H9 (cell line): ENCODE measurements around the gene PLAU. TPM values are rescaled to one million over a fixed set of nuclear protein-coding genes. Genes with fewer than 3 reads are reported as not detected.

ENCODE experiments used
- DNase-seq: peaks from one replicate; pipeline ENCODE4 v3.0.0-alpha.2; 2017
- H2AFZ ChIP-seq: one replicate; pipeline ENCODE4 v1.6.1; 2013; ENCODE audit warnings: mild to moderate bottlenecking, low read length, control low read depth, moderate library complexity
- H2AK5ac ChIP-seq: 2 replicates; pipeline ENCODE4 v1.6.1; 2013; ENCODE audit warnings: low read length, control low read depth, mixed read lengths; ENCODE audit not compliant: insufficient read length
- H2BK120ac ChIP-seq: one replicate; pipeline ENCODE4 v1.6.1; 2013; ENCODE audit warnings: low read depth, mild to moderate bottlenecking, low read length, control low read depth, inconsistent platforms; ENCODE audit not compliant: poor library complexity, severe bottlenecking
- H2BK12ac ChIP-seq: 2 replicates; pipeline ENCODE4 v1.6.1; 2013; ENCODE audit warnings: low read length, control low read depth, mixed read lengths, low read depth; ENCODE audit not compliant: insufficient read length
- H2BK15ac ChIP-seq: 2 replicates; pipeline ENCODE4 v1.6.1; 2013; ENCODE audit warnings: low read depth, low read length, control low read depth
- H2BK20ac ChIP-seq: one replicate; pipeline ENCODE4 v1.6.1; 2013; ENCODE audit warnings: low read depth, mild to moderate bottlenecking, low read length, control low read depth, inconsistent platforms; ENCODE audit not compliant: poor library complexity, severe bottlenecking
- H2BK5ac ChIP-seq: 2 replicates; pipeline ENCODE4 v1.6.1; 2013; ENCODE audit warnings: low read length, control low read depth, mixed read lengths; ENCODE audit not compliant: insufficient read length
- H3K14ac ChIP-seq: 2 replicates; pipeline ENCODE4 v1.6.1; 2013; ENCODE audit warnings: low read length, control low read depth; ENCODE audit not compliant: insufficient read depth
- H3K18ac ChIP-seq: 2 replicates; pipeline ENCODE4 v1.6.1; 2013; ENCODE audit warnings: low read depth, mild to moderate bottlenecking, mixed read lengths, low read length, control low read depth; ENCODE audit not compliant: insufficient read length
- H3K23ac ChIP-seq: 2 replicates; pipeline ENCODE4 v1.6.1; 2013; ENCODE audit warnings: low read length, control low read depth, mixed read lengths, low read depth; ENCODE audit not compliant: insufficient read length
- H3K23me2 ChIP-seq: 2 replicates; pipeline ENCODE4 v1.6.1; 2013; ENCODE audit warnings: low read depth, mild to moderate bottlenecking, mixed read lengths, low read length, control low read depth; ENCODE audit not compliant: insufficient read length, poor library complexity, severe bottlenecking
- H3K27ac ChIP-seq: 2 replicates; pipeline ENCODE4 v1.5.1; 2013; ENCODE audit warnings: low read length, control low read depth, mixed read lengths, low read depth; ENCODE audit not compliant: insufficient read length
- H3K27me3 ChIP-seq: 2 replicates; pipeline ENCODE4 v1.6.1; 2013; ENCODE audit warnings: low read length, control low read depth, inconsistent platforms; ENCODE audit not compliant: insufficient read depth
- H3K4ac ChIP-seq: 2 replicates; pipeline ENCODE4 v1.6.1; 2013; ENCODE audit warnings: low read depth, mild to moderate bottlenecking, control low read depth, inconsistent platforms, low read length, moderate library complexity
- H3K4me1 ChIP-seq: 2 replicates; pipeline ENCODE4 v1.6.1; 2013; ENCODE audit warnings: low read length, control low read depth, inconsistent platforms; ENCODE audit not compliant: insufficient read depth
- H3K4me2 ChIP-seq: 2 replicates; pipeline ENCODE4 v1.6.1; 2013; ENCODE audit warnings: low read length, control low read depth, mixed read lengths; ENCODE audit not compliant: insufficient read length, insufficient read depth
- H3K56ac ChIP-seq: 2 replicates; pipeline ENCODE4 v1.6.1; 2013; ENCODE audit warnings: low read depth, mild to moderate bottlenecking, mixed read lengths, low read length, control low read depth; ENCODE audit not compliant: insufficient read length
- H3K79me1 ChIP-seq: 2 replicates; pipeline ENCODE4 v1.6.1; 2013; ENCODE audit warnings: low read depth, mild to moderate bottlenecking, moderate library complexity, low read length, control low read depth, inconsistent platforms; ENCODE audit not compliant: insufficient read depth, poor library complexity, severe bottlenecking
- H3K79me2 ChIP-seq: 2 replicates; pipeline ENCODE4 v1.6.1; 2013; ENCODE audit warnings: low read length, control low read depth, inconsistent platforms; ENCODE audit not compliant: insufficient read depth
- H3K9ac ChIP-seq: 2 replicates; pipeline ENCODE4 v1.6.1; 2013; ENCODE audit warnings: low read length, control low read depth, mixed read lengths; ENCODE audit not compliant: insufficient read length; ENCODE audit errors: extremely low read depth
- H3K9me3 ChIP-seq: one replicate; pipeline ENCODE4 v1.6.1; 2013; ENCODE audit warnings: low read depth, low read length, inconsistent platforms; ENCODE audit not compliant: control insufficient read depth
- H3T11ph ChIP-seq: one replicate; pipeline ENCODE4 v1.6.1; 2013; ENCODE audit warnings: mild to moderate bottlenecking, low read length, control low read depth, inconsistent platforms
- H4K20me1 ChIP-seq: one replicate; pipeline ENCODE4 v1.6.1; 2013; ENCODE audit not compliant: control insufficient read depth, insufficient read length, insufficient read depth
- H4K5ac ChIP-seq: 2 replicates; pipeline ENCODE4 v1.6.1; 2013; ENCODE audit warnings: low read depth, mild to moderate bottlenecking, mixed read lengths, low read length, control low read depth; ENCODE audit not compliant: insufficient read length
- H4K8ac ChIP-seq: replicated peaks from 2 replicates; pipeline ENCODE4 v1.6.1; 2013; ENCODE audit warnings: low read length, control low read depth, mixed read lengths, low read depth; ENCODE audit not compliant: insufficient read length
- H4K91ac ChIP-seq: 2 replicates; pipeline ENCODE4 v1.6.1; 2013; ENCODE audit warnings: low read depth, mild to moderate bottlenecking, moderate library complexity, mixed read lengths, low read length, control low read depth; ENCODE audit not compliant: insufficient read length
- H3K27ac Mint-ChIP-seq, 3 experiments: 2 replicates in 2 of 3; 3 replicates in 1 of 3; pipeline ENCODE4 v1.8.0; 2020 to 2021; ENCODE audit warnings: mixed read lengths in 3 of 3, mild to moderate bottlenecking in 1 of 3, moderate library complexity in 1 of 3
- H3K27me3 Mint-ChIP-seq: 2 replicates; pipeline ENCODE4 v1.8.0; 2021; ENCODE audit warnings: low read depth, mild to moderate bottlenecking, moderate library complexity, mixed read lengths
- H3K36me3 Mint-ChIP-seq, 3 experiments: 2 replicates in 2 of 3; 3 replicates in 1 of 3; pipeline ENCODE4 v1.8.0; 2020 to 2021; ENCODE audit warnings: low read depth in 3 of 3, mixed read lengths in 3 of 3; ENCODE audit not compliant: insufficient read depth in 1 of 3
- H3K4me1 Mint-ChIP-seq, 2 experiments: 2 replicates each; pipeline ENCODE4 v1.8.0; 2020; ENCODE audit warnings: mixed read lengths in 2 of 2
- H3K4me3 Mint-ChIP-seq, 2 experiments: 2 replicates in 1 of 2; 3 replicates in 1 of 2; pipeline ENCODE4 v1.8.0; 2020 to 2021; ENCODE audit warnings: mild to moderate bottlenecking in 2 of 2, mixed read lengths in 2 of 2, moderate library complexity in 1 of 2
- H3K9me3 Mint-ChIP-seq, 2 experiments: 2 replicates in 1 of 2; 3 replicates in 1 of 2; pipeline ENCODE4 v1.8.0; 2020; ENCODE audit warnings: mild to moderate bottlenecking in 2 of 2, mixed read lengths in 2 of 2, moderate library complexity in 1 of 2
- CTCF ChIP-seq: fragments of 200-600 bp; sonication (generic); conservative IDR thresholded peaks from 3 replicates; pipeline ENCODE4 v1.8.0; 2021; ENCODE audit warnings: antibody characterized with exemption, mild to moderate bottlenecking
- WGBS: extraction: QIAGEN DNeasy Blood & Tissue Kit; methylation state at CpG from one replicate; pipeline ENCODE4 v1.1.7; 2013; ENCODE audit warnings: missing lambda C conversion rate, low lambda C conversion rate, mixed read lengths; ENCODE audit not compliant: insufficient read length; ENCODE audit errors: extremely low coverage; 5-methylcytosine and 5-hydroxymethylcytosine counted together
- long read RNA-seq: library from polyadenylated mRNA; unstranded; transcript quantifications from one replicate; pipeline ENCODE4 v2.0.0, GENCODE V29; 2020
- total RNA-seq: library from RNA; stranded (reverse); gene quantifications from 2 replicates; pipeline ENCODE4 v1.2.1, GENCODE V29; 2021

Gene PLAU
- 15.0 and 16.2 TPM in 2 replicates for total RNA-seq
- long read RNA-seq, transcript PLAU-201 (11 exons, 2,321 nt): major isoform, 157 of 173 reads
- long read RNA-seq, partial matches to known transcripts: 4 of 173 reads
- long read RNA-seq, other reads (novel, unspliced or antisense): 12 of 173 reads

GRCh38 chr10:73910764-73911552 is at the start of gene PLAU:
Gene PLAU, plus strand, starts transcription at chr10:73911132. Its CDS starts 424 bp downstream, at chr10:73911556.
- Mint-ChIP-seq H3K4me3 (peak within 1 kb of the TSS; percentile 92 to 98), H3K36me3 (peaks cover 3 to 13% (median 6%) of the 10 kb centered on the region in 3 experiments; a peak in 5 of 7 replicates), H3K27me3 (peaks cover 53% of the 10 kb centered on the region), H3K4me1 (peaks cover 55 to 56% of the 10 kb centered on the region in 2 experiments), H3K27ac (peak within 1 kb of the TSS in 2 of 3 experiments; percentile 27 to 60; a peak in 1 of 7 replicates), H3K9me3 (no peaks in the 10 kb centered on the region)
- Histone ChIP-seq H2BK5ac (no peak within 1 kb of the TSS), H3K23me2 (peaks cover 14% of the 10 kb centered on the region), H3K27ac (no peak within 1 kb of the TSS), H3K79me2 (no peaks in the 10 kb centered on the region), H3K27me3 (no peaks in the 10 kb centered on the region; the same call in 1 of the 2 replicates), H2AK5ac (no peak within 1 kb of the TSS), H3K56ac (no peak within 1 kb of the TSS), H2BK20ac (no peak within 1 kb of the TSS), H2BK12ac (no peak within 1 kb of the TSS), H2BK15ac (no peak within 1 kb of the TSS), H3K4ac (no peak within 1 kb of the TSS), H2BK120ac (no peak within 1 kb of the TSS), H4K20me1 (no peaks in the 10 kb centered on the region), H4K8ac (no peak within 1 kb of the TSS), H4K91ac (no peak within 1 kb of the TSS), H3K9me3 (no peaks in the 10 kb centered on the region), H3K18ac (peak within 1 kb of the TSS; percentile 40), H3K79me1 (no peaks in the 10 kb centered on the region), H3K23ac (no peak within 1 kb of the TSS), H2AFZ (peak within 1 kb of the TSS; percentile 4), H3K4me1 (peaks cover 9% of the 10 kb centered on the region), H3K14ac (peak within 1 kb of the TSS; percentile 37), H3K9ac (peak within 1 kb of the TSS; percentile 40), H3T11ph (no peak within 1 kb of the TSS), H3K4me2 (peak within 1 kb of the TSS; percentile 93), H4K5ac (no peak within 1 kb of the TSS)
- no CpG with 5 or more reads among the region's 74 CpGs for WGBS
- no peak for TF ChIP-seq CTCF
- DNase-seq: peak; percentile 70
